Glomerular visceral epithelial cell (primary cell): ENCODE measurements around the gene MYOZ3.

Experiments used
- DNase-seq: peaks from one replicate; pipeline ENCODE4 v3.0.0-alpha.2; 2016; ENCODE audit errors: extremely low spot score

The MYOZ3 gene

GRCh38 chr5:150659360-150660107 is 1.5 kb upstream of the MYOZ3 start:
- DNase-seq: no peak

- DNase-seq: no peak
Measured at GRCh38 chr5:150660108-150660831, 781 bp upstream of the MYOZ3 start.

GRCh38 chr5:150661821-150662596 is 958 bp downstream of the MYOZ3 start:
- no peak for DNase-seq

GRCh38 chr5:150662731-150663516 is 1.9 kb downstream of the MYOZ3 start:
- DNase-seq: no peak

- no peak for DNase-seq
Measured at GRCh38 chr5:150663936-150664335, 2.9 kb downstream of the MYOZ3 start.

GRCh38 chr5:150665044-150665443 is 4.0 kb downstream of the MYOZ3 start:
- no peak for DNase-seq

- no peak for DNase-seq
Measured at GRCh38 chr5:150670275-150670947, 9.4 kb downstream of the MYOZ3 start.

GRCh38 chr5:150670948-150671310 is 9.9 kb downstream of the MYOZ3 start:
- DNase-seq: no peak

GRCh38 chr5:150671509-150672236 is 10.6 kb downstream of the MYOZ3 start:
- no peak for DNase-seq

GRCh38 chr5:150672237-150672883 is 11.3 kb downstream of the MYOZ3 start:
- peak; percentile 40 for DNase-seq

GRCh38 chr5:150672884-150673275 is 11.8 kb downstream of the MYOZ3 start:
- DNase-seq: no peak

GRCh38 chr5:150674341-150674821 is 13.3 kb downstream of the MYOZ3 start:
- DNase-seq: no peak

GRCh38 chr5:150675069-150675468 is 14.0 kb downstream of the MYOZ3 start:
- DNase-seq: no peak

GRCh38 chr5:150676578-150676977 is 15.5 kb downstream of the MYOZ3 start:
- no peak for DNase-seq

- DNase-seq: no peak
Measured at GRCh38 chr5:150689120-150689519, 28.1 kb downstream of the MYOZ3 start.

GRCh38 chr5:150690760-150691159 is 29.7 kb downstream of the MYOZ3 start:
- DNase-seq: no peak

GRCh38 chr5:150692276-150692675 is 31.2 kb downstream of the MYOZ3 start:
- DNase-seq: no peak

- DNase-seq: peak; percentile 69
Measured at GRCh38 chr5:150694612-150695011, 33.6 kb downstream of the MYOZ3 start.

GRCh38 chr5:150700246-150700593 is 39.2 kb downstream of the MYOZ3 start:
- DNase-seq: peak; percentile 13
